SK-N-SH (cell line): Measurements from ENCODE around the gene TMEM97. TPM values are rescaled to one million over a fixed set of nuclear protein-coding genes. Genes with fewer than 3 reads are reported as not detected.

Source experiments
- CTCF ChIA-PET: fragments of 300-600, 350-600 bp; formaldehyde crosslinking; extraction: SDS; loops from one replicate; lab custom pipeline; 2021; lab: Yijun Ruan, JAX
- POLR2A ChIA-PET: fragments of 350-600 bp; sonication (Branson Sonifier 250); formaldehyde crosslinking; extraction: SDS; loops from one replicate; lab custom pipeline; 2020; ENCODE audit warnings: antibody characterized with exemption, inconsistent platforms; lab: Yijun Ruan, JAX
- DNase-seq: peaks from one replicate; pipeline ENCODE4 v3.0.0; 2012
- H2AFZ ChIP-seq: fragments of 200-600 bp; sonication (generic); 2 replicates; pipeline ENCODE4 v1.8.1; 2016; ENCODE audit warnings: antibody characterized with exemption, mild to moderate bottlenecking, low read depth
- H3F3A ChIP-seq: fragments of 200-600 bp; sonication (generic); replicated peaks from 2 replicates; pipeline ENCODE3; 2016; ENCODE audit warnings: antibody characterized with exemption, mild to moderate bottlenecking; ENCODE audit not compliant: insufficient read depth
- H3K27ac ChIP-seq, 2 experiments: fragments of 200-500 bp in 1 of 2; fragments of 200-600 bp in 1 of 2; sonication (Bioruptor generic) in 1 of 2; sonication (generic), shearing (Covaris generic) in 1 of 2; 2 replicates each; pipeline versions ENCODE4 v1.5.1 to v1.6.1; 2014 to 2016; ENCODE audit warnings: low read depth in 2 of 2, inconsistent platforms in 1 of 2, low read length in 1 of 2, mild to moderate bottlenecking in 1 of 2, mixed read lengths in 1 of 2
- H3K27me3 ChIP-seq: fragments of 200-600 bp; sonication (generic), shearing (Covaris generic); 2 replicates; pipeline ENCODE4 v1.6.1; 2016; ENCODE audit warnings: mixed run types; ENCODE audit not compliant: insufficient read depth
- H3K36me3 ChIP-seq, 2 experiments: fragments of 200-500 bp in 1 of 2; fragments of 200-600 bp in 1 of 2; sonication (Bioruptor generic) in 1 of 2; sonication (generic) in 1 of 2; replicated peaks in 1 of 2; 2 replicates each; pipeline versions ENCODE3 to v1.5.1; 2014 to 2016; ENCODE audit warnings: low read length in 1 of 2, mild to moderate bottlenecking in 1 of 2; ENCODE audit not compliant: insufficient read depth in 2 of 2, control insufficient read depth in 1 of 2
- H3K4me1 ChIP-seq, 2 experiments: fragments of 200-500 bp in 1 of 2; fragments of 200-600 bp in 1 of 2; sonication (Bioruptor generic) in 1 of 2; sonication (generic), shearing (Covaris generic) in 1 of 2; 2 replicates each; pipeline versions ENCODE4 v1.5.1 to v1.6.1; 2014 to 2016; ENCODE audit warnings: low read depth in 1 of 2, low read length in 1 of 2, mixed run types in 1 of 2; ENCODE audit not compliant: insufficient read depth in 2 of 2, control insufficient read depth in 1 of 2
- H3K4me2 ChIP-seq: fragments of 200-600 bp; sonication (generic), shearing (Covaris generic); 2 replicates; pipeline ENCODE4 v1.6.1; 2017; ENCODE audit warnings: mixed run types
- H3K4me3 ChIP-seq, 2 experiments: fragments of 200-500 bp in 1 of 2; fragments of 200-600 bp in 1 of 2; sonication (Bioruptor generic) in 1 of 2; sonication (generic), shearing (Covaris generic) in 1 of 2; 2 replicates each; pipeline versions ENCODE4 v1.5.1 to v1.8.1; 2014 to 2016; ENCODE audit warnings: low read depth in 2 of 2, inconsistent platforms in 1 of 2, low read length in 1 of 2, mild to moderate bottlenecking in 1 of 2, mixed read lengths in 1 of 2, moderate library complexity in 1 of 2
- H3K79me2 ChIP-seq: fragments of 200-600 bp; sonication (generic); 2 replicates; pipeline ENCODE4 v1.8.1; 2017; ENCODE audit warnings: mild to moderate bottlenecking; ENCODE audit not compliant: insufficient read depth
- H3K9ac ChIP-seq: fragments of 200-600 bp; sonication (generic); 2 replicates; pipeline ENCODE4 v1.6.1; 2017; ENCODE audit warnings: mixed run types
- H3K9me2 ChIP-seq: fragments of 200-600 bp; sonication (generic); 2 replicates; pipeline ENCODE4 v1.6.1; 2017; ENCODE audit warnings: mixed run types
- H3K9me3 ChIP-seq: fragments of 200-600 bp; sonication (generic); 2 replicates; pipeline ENCODE4 v1.6.1; 2017; ENCODE audit warnings: mixed run types, mild to moderate bottlenecking, moderate library complexity
- H4K20me1 ChIP-seq: fragments of 200-600 bp; sonication (generic); 2 replicates; pipeline ENCODE4 v1.6.1; 2017; ENCODE audit warnings: mild to moderate bottlenecking, mixed run types; ENCODE audit not compliant: insufficient read depth
- ELF1 ChIP-seq: IDR thresholded peaks from 2 replicates; pipeline ENCODE4 v1.4.0; 2012
- EP300 ChIP-seq, 2 experiments: IDR thresholded peaks; 2 replicates each; pipeline versions ENCODE4 v1.4.0 to v1.6.1; 2012; ENCODE audit warnings: borderline replicate concordance in 1 of 2, low read depth in 1 of 2, low read length in 1 of 2
- FOXJ3 ChIP-seq: sonication (generic); formaldehyde crosslinking; IDR thresholded peaks from 2 replicates; pipeline ENCODE4 v1.5.1; 2020; ENCODE audit warnings: mild to moderate bottlenecking, missing genetic modification reagents
- FOXM1 ChIP-seq: IDR thresholded peaks from 2 replicates; pipeline ENCODE4 v1.4.0; 2012; ENCODE audit warnings: low read depth, mild to moderate bottlenecking
- GABPA ChIP-seq: IDR thresholded peaks from 2 replicates; pipeline ENCODE4 v1.4.0; 2012; ENCODE audit warnings: low read depth, mild to moderate bottlenecking
- GATA2 ChIP-seq: sonication (generic); formaldehyde crosslinking; IDR thresholded peaks from 2 replicates; pipeline ENCODE4 v1.5.0; 2020; ENCODE audit warnings: mild to moderate bottlenecking, missing genetic modification reagents
- JUND ChIP-seq: IDR thresholded peaks from 2 replicates; pipeline ENCODE4 v1.4.0; 2012
- MEF2A ChIP-seq: IDR thresholded peaks from 2 replicates; pipeline ENCODE4 v1.4.0; 2012; ENCODE audit warnings: low read depth, borderline replicate concordance
- MXI1 ChIP-seq: IDR thresholded peaks from 2 replicates; pipeline ENCODE4 v1.6.1; 2012; ENCODE audit warnings: mild to moderate bottlenecking, low read depth, low read length, improper control_type of control experiment
- NRF1 ChIP-seq: IDR thresholded peaks from 2 replicates; pipeline ENCODE4 v1.6.1; 2012; ENCODE audit warnings: low read depth, mild to moderate bottlenecking, low read length
- RFX5 ChIP-seq: IDR thresholded peaks from 2 replicates; pipeline ENCODE4 v1.6.1; 2012; ENCODE audit warnings: mild to moderate bottlenecking, improper control_type of control experiment, low read length
- RXRA ChIP-seq: IDR thresholded peaks from 2 replicates; pipeline ENCODE4 v1.4.0; 2012; ENCODE audit warnings: low read depth, mild to moderate bottlenecking, borderline replicate concordance
- SIN3A ChIP-seq: IDR thresholded peaks from 2 replicates; pipeline ENCODE4 v1.6.1; 2012; ENCODE audit warnings: low read depth, mild to moderate bottlenecking, low read length, moderate library complexity, borderline replicate concordance
- SMC3 ChIP-seq: IDR thresholded peaks from 2 replicates; pipeline ENCODE4 v1.6.1; 2012; ENCODE audit warnings: low read depth, low read length, improper control_type of control experiment
- TEAD4 ChIP-seq: IDR thresholded peaks from 2 replicates; pipeline ENCODE4 v1.4.0; 2012; ENCODE audit warnings: mild to moderate bottlenecking, borderline replicate concordance; ENCODE audit not compliant: insufficient read depth
- YY1 ChIP-seq: IDR thresholded peaks from 2 replicates; pipeline ENCODE4 v1.4.0; 2012; ENCODE audit warnings: low read depth, mild to moderate bottlenecking
- WGBS: methylation state at CpG from one replicate; pipeline ENCODE4 v1.1.6; 2017; ENCODE audit warnings: low lambda C conversion rate; 5-methylcytosine and 5-hydroxymethylcytosine counted together
- polyA plus RNA-seq, 3 experiments: library from polyadenylated mRNA; depleted of rRNA; stranded (reverse); fragments of >200 nt; gene quantifications; 2 replicates each; pipeline ENCODE4 v1.2.3, GENCODE V29; 2012
- TF ChIP-seq, protein P1 (sequence below): IDR thresholded peaks from 2 replicates; pipeline ENCODE4; 2012
- TF ChIP-seq, protein P2 (sequence below): fragments of 150-350 bp; IDR thresholded peaks from 2 replicates; pipeline ENCODE4 v1.6.1; 2016; ENCODE audit warnings: mild to moderate bottlenecking, low read depth, low read length
- TF ChIP-seq, protein P3 (sequence below): fragments of 200-600 bp; sonication (generic); IDR thresholded peaks from 2 replicates; pipeline ENCODE4 v1.6.1; 2017; ENCODE audit warnings: antibody characterized with exemption, mild to moderate bottlenecking, moderate library complexity
- TF ChIP-seq, protein P4 (sequence below): IDR thresholded peaks from 2 replicates; pipeline ENCODE4 v1.4.0; 2012; ENCODE audit warnings: low read depth
- TF ChIP-seq, protein P5 (sequence below): IDR thresholded peaks from 2 replicates; pipeline ENCODE4 v1.4.0; 2012; ENCODE audit warnings: low read depth, borderline replicate concordance

The TMEM97 gene
- polyA plus RNA-seq, 1 of the 3 experiments (the other 2 are of a cell fraction), result 8.6 TPM

DNA sequence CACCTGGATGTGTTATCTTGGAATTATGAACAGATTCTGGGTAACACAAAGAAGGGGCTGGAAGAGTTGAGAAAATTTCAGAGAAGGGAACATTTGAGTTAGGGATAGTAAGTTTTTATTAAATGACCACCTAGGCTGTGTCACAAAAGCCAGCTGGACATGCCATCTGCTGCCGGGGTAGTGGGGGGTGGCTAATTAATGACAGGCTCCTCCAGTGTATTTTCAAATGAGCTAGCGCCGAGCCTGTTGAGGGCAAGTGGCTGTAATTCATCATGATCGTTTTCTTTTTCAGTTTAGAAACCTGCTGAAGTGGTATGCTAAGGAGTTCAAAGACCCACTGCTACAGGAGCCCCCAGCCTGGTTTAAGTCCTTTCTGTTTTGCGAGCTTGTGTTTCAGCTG is 6.2 kb downstream of the TMEM97 start:
- DNase-seq, result no peak
- H3K4me3 ChIP-seq, result no peak overlapping the region
- no peak overlapping the region; a peak in 1 of 4 replicates for H3K27ac ChIP-seq
- peaks cover 4% of the 10 kb centered on the region for H3F3A ChIP-seq
- WGBS, result 67% methylated on average over 5 of the region's 5 CpGs
- no peak overlapping the region for H3K4me2 ChIP-seq
- H3K79me2 ChIP-seq, result peaks cover 18% of the 10 kb centered on the region
- H3K36me3 ChIP-seq, result peaks cover 25 to 32% of the 10 kb centered on the region in 2 experiments
- H3K9me3 ChIP-seq, result no peaks in the 10 kb centered on the region
- H3K4me1 ChIP-seq, result peaks cover 0 to 6% of the 10 kb centered on the region in 2 experiments; a peak in 1 of 4 replicates
- H4K20me1 ChIP-seq, result no peaks in the 10 kb centered on the region
- TF ChIP-seq ELF1, result no peak
- TF ChIP-seq, protein P1, sequence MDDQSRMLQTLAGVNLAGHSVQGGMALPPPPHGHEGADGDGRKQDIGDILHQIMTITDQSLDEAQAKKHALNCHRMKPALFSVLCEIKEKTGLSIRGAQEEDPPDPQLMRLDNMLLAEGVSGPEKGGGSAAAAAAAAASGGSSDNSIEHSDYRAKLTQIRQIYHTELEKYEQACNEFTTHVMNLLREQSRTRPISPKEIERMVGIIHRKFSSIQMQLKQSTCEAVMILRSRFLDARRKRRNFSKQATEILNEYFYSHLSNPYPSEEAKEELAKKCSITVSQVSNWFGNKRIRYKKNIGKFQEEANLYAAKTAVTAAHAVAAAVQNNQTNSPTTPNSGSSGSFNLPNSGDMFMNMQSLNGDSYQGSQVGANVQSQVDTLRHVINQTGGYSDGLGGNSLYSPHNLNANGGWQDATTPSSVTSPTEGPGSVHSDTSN, result no peak
- no peak for TF ChIP-seq RXRA
- TF ChIP-seq, protein P2, sequence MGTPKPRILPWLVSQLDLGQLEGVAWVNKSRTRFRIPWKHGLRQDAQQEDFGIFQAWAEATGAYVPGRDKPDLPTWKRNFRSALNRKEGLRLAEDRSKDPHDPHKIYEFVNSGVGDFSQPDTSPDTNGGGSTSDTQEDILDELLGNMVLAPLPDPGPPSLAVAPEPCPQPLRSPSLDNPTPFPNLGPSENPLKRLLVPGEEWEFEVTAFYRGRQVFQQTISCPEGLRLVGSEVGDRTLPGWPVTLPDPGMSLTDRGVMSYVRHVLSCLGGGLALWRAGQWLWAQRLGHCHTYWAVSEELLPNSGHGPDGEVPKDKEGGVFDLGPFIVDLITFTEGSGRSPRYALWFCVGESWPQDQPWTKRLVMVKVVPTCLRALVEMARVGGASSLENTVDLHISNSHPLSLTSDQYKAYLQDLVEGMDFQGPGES, result no peak
- no peak for TF ChIP-seq YY1
- no peak for TF ChIP-seq TEAD4
- TF ChIP-seq MEF2A, result no peak
- no peak for TF ChIP-seq MXI1
- no peak for TF ChIP-seq FOXM1
- no peak for TF ChIP-seq SMC3
- TF ChIP-seq, protein P3, sequence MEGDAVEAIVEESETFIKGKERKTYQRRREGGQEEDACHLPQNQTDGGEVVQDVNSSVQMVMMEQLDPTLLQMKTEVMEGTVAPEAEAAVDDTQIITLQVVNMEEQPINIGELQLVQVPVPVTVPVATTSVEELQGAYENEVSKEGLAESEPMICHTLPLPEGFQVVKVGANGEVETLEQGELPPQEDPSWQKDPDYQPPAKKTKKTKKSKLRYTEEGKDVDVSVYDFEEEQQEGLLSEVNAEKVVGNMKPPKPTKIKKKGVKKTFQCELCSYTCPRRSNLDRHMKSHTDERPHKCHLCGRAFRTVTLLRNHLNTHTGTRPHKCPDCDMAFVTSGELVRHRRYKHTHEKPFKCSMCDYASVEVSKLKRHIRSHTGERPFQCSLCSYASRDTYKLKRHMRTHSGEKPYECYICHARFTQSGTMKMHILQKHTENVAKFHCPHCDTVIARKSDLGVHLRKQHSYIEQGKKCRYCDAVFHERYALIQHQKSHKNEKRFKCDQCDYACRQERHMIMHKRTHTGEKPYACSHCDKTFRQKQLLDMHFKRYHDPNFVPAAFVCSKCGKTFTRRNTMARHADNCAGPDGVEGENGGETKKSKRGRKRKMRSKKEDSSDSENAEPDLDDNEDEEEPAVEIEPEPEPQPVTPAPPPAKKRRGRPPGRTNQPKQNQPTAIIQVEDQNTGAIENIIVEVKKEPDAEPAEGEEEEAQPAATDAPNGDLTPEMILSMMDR, result no peak
- no peak for TF ChIP-seq NRF1
- no peak for TF ChIP-seq GATA2 (CRISPR knock-in tag)
- TF ChIP-seq, all 33 proteins: peak for 0
- H3K9me2 ChIP-seq, result no peaks in the 10 kb centered on the region
- POLR2A ChIA-PET, result no interaction called here
- no peaks in the 10 kb centered on the region for H3K27me3 ChIP-seq
- H3K9ac ChIP-seq, result no peak overlapping the region
- no peak overlapping the region for H2AFZ ChIP-seq
- CTCF ChIA-PET, result interaction anchor here (0.9 to 1.9 kb wide), 4 partner anchors 10 to 520 kb away, joined by 3 to 6 read pairs (median 4); partner anchors contain the start of genes IFT20 and TNFAIP1

DNA sequence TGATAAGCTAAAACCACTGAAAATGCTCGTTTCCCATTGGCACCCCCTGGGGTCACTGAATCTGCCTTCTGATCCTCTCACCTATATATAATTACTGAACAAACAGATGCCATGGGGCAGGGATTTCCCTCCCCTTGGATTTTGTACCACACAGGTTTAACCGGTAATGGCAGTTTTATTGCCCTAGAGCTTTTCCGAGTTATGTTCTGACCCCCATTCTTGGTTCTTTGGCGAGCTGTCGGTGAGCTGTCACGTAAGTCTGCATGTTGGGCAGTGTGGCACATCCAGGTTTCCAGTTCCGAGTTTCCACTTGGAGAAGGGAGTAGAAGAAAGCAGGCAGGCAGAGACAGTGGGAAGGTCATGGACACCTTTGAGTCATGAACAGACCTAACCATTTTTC is 7.1 kb downstream of the TMEM97 start:
- H3F3A ChIP-seq, result peaks cover 4% of the 10 kb centered on the region
- H3K27ac ChIP-seq, result no peak overlapping the region
- H3K9me2 ChIP-seq, result no peaks in the 10 kb centered on the region
- H3K4me1 ChIP-seq, result peaks cover 0 to 2% of the 10 kb centered on the region in 2 experiments; a peak in 1 of 4 replicates
- H4K20me1 ChIP-seq, result no peaks in the 10 kb centered on the region
- ChIA-PET CTCF (interaction anchor here (0.7 to 1.9 kb wide), 4 partner anchors 9 to 521 kb away, joined by 3 to 6 read pairs (median 4); partner anchors contain the start of genes IFT20 and TNFAIP1), POLR2A (no interaction called here)
- WGBS, result 93% methylated on average over 7 of the region's 7 CpGs
- H2AFZ ChIP-seq, result no peak overlapping the region
- H3K36me3 ChIP-seq, result peaks cover 25 to 39% of the 10 kb centered on the region in 2 experiments
- peaks cover 10% of the 10 kb centered on the region; the same call in 1 of the 2 replicates for H3K79me2 ChIP-seq
- no peaks in the 10 kb centered on the region for H3K9me3 ChIP-seq
- H3K27me3 ChIP-seq, result no peaks in the 10 kb centered on the region
- no peak overlapping the region for H3K9ac ChIP-seq
- H3K4me2 ChIP-seq, result no peak overlapping the region
- H3K4me3 ChIP-seq, result no peak overlapping the region
- no peak for DNase-seq
- TF ChIP-seq, protein P1, result no peak
- no peak for TF ChIP-seq TEAD4
- no peak for TF ChIP-seq EP300 (IDR thresholded peaks at IDR 0.05; ENCODE audit: borderline replicate concordance in 1 of 2, low read depth in 1 of 2, low read length in 1 of 2)
- TF ChIP-seq, protein P4, sequence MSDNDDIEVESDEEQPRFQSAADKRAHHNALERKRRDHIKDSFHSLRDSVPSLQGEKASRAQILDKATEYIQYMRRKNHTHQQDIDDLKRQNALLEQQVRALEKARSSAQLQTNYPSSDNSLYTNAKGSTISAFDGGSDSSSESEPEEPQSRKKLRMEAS, result no peak
- TF ChIP-seq RFX5, result no peak
- no peak for TF ChIP-seq FOXJ3
- no peak for TF ChIP-seq JUND
- TF ChIP-seq FOXM1, result no peak
- TF ChIP-seq, protein P5, sequence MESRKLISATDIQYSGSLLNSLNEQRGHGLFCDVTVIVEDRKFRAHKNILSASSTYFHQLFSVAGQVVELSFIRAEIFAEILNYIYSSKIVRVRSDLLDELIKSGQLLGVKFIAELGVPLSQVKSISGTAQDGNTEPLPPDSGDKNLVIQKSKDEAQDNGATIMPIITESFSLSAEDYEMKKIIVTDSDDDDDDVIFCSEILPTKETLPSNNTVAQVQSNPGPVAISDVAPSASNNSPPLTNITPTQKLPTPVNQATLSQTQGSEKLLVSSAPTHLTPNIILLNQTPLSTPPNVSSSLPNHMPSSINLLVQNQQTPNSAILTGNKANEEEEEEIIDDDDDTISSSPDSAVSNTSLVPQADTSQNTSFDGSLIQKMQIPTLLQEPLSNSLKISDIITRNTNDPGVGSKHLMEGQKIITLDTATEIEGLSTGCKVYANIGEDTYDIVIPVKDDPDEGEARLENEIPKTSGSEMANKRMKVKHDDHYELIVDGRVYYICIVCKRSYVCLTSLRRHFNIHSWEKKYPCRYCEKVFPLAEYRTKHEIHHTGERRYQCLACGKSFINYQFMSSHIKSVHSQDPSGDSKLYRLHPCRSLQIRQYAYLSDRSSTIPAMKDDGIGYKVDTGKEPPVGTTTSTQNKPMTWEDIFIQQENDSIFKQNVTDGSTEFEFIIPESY, result no peak
- no peak for TF ChIP-seq SIN3A
- TF ChIP-seq GABPA, result no peak
